Measurements from ENCODE around the gene SRRT. TPM values are rescaled to one million over a fixed set of nuclear protein-coding genes. Genes with fewer than 3 reads are reported as not detected.

The SRRT gene
- total RNA-seq, 4 donors from 2014 or later = 27.9 to 84.4 (median 39.7) TPM

- TF ChIP-seq CTCF (IDR thresholded peaks at IDR 0.05; ENCODE audit: low read depth) = no peak
Measured at GRCh38 chr7:100866729-100867039, 8.2 kb upstream of the SRRT start.

GRCh38 chr7:100867040-100867775 lies 7.7 kb upstream of the SRRT start, which contains the start of gene TRIP6:
TSS of gene TRIP6 (plus strand) at chr7:100867387. CDS start at chr7:100867498, 111 bp downstream.
- no peak for TF ChIP-seq CTCF (IDR thresholded peaks at IDR 0.05; ENCODE audit: low read depth)

- TF ChIP-seq CTCF (IDR thresholded peaks at IDR 0.05; ENCODE audit: low read depth) = no peak
Measured at GRCh38 chr7:100867776-100868485, 7.0 kb upstream of the SRRT start.

DNA sequence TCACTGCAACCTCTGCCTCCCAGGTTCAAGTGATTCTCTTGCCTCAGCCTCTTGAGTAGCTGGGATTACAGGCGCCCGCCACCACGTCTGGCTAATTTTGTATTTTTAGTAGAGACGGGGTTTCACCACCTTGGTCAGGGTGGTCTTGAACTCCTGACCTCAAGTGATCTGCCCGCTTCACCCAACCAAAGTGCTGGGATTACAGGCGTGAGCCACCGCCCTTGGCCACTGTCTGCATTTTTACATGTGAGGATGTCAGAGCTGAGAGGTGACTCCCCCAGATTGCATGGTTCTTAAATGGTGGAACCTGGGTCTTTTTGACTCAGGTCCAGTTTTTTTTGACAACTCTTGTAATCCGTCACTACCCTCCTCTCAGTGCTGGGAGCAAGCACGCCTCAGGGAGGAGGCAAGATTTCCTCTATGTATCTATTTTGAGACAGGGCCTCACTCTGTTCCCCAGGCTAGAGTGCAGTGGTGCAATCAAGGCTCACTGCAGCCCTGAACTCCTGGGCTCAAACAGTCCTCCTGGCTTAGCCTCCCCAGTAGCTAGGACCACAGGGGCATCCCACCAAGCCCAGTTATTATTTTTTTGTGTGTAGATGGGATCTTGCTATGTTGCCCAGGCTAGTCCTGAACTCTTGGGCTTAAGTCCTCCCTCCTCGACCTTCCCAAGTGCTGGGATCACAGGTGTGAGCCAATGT lies 1.2 kb upstream of the SRRT start:
- TF ChIP-seq CTCF (IDR thresholded peaks at IDR 0.05; ENCODE audit: low read depth) = no peak

DNA sequence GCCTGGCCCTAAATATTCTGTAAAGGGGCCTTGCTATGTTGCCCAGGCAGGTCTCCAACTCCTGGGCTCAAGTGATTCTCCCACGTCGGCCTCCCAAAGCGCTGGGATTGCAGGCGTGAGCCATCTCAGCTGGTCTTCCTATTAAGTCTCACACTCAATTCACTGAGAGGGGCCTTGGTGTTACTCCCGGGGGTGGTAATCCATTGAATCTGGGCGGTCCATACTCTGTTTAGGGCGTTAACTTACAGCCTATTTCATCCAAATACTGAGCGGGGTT lies 665 bp upstream of the SRRT start:
- TF ChIP-seq CTCF (IDR thresholded peaks at IDR 0.05; ENCODE audit: low read depth) = no peak

GRCh38 chr7:100875356-100875751 lies 451 bp downstream of the SRRT start:
- no peak for TF ChIP-seq CTCF (IDR thresholded peaks at IDR 0.05; ENCODE audit: low read depth)

DNA sequence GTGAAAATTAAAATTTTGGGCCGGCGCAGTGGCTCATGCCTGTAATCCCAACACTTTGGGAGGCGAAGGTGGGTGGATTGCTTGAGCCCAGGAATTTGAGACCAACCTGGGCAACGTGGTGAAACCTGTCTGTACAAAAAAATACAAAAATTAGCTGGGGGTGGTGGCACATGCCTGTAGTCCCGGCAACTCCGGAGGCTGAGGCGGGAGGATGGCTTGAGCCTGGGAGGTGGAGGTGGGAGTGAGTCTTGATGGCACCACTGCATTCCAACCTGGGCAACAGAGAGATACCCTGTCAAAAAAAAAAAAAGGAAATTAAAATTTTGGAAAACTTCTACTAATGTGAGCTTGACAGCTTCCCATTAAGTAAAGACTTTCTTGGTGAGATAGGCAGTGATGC lies 3.1 kb downstream of the SRRT start:
- TF ChIP-seq CTCF (IDR thresholded peaks at IDR 0.05; ENCODE audit: low read depth) = no peak
